Right lung (tissue), 5 donors: ENCODE data around the gene BRCC3. TPM values are rescaled to one million over a fixed set of nuclear protein-coding genes. Genes with fewer than 3 reads are reported as not detected.
"Not testable (repeated sequence)": the region's sequence is repeated elsewhere in the genome, so short reads cannot be mapped to it uniquely, and the experiment has no call there.

Source experiments
- DNase-seq, 2 donors: peaks; one replicate each; pipeline ENCODE4 v3.0.0-alpha.2; 2013
- polyA plus RNA-seq, 5 donors: library from polyadenylated mRNA; unstranded; fragments of 120-200 nt; gene quantifications; one replicate each; pipeline versions ENCODE4 v1.2.1 to v1.2.3, GENCODE V29; 2013; ENCODE audit warnings: inconsistent platforms in 1 of 5, low replicate concordance in 1 of 5; ENCODE audit not compliant: insufficient read length in 5 of 5, insufficient read depth in 1 of 5

The BRCC3 gene
- polyA plus RNA-seq, 5 donors = 18.6 to 25.3 (median 23.2) TPM

- no peak for DNase-seq
Measured at GRCh38 chrX:155143959-155144548, 72.7 kb downstream of the BRCC3 start.

DNA sequence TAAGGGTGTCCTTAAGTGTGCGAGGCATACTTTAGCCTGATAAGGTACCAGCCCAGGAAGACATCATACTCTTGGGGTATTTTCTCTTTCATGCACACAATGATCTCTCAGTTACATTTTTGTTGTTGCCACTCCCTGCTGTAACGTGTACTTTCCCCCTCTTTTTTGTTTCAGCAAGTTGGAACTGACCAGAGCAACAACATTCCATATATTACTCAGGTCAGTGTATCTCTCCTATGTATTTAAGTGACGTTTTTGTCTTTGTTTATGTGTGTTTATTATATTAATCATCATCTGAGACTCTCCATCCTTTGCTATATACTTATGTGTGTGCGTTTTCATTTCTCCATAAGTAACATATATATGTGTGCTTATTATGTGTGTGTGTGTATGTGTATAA, 73.6 kb downstream of the BRCC3 start:
- DNase-seq = no peak

GRCh38 chrX:155147612-155148011, 76.3 kb downstream of the BRCC3 start:
- DNase-seq = not testable (repeated sequence)

DNA sequence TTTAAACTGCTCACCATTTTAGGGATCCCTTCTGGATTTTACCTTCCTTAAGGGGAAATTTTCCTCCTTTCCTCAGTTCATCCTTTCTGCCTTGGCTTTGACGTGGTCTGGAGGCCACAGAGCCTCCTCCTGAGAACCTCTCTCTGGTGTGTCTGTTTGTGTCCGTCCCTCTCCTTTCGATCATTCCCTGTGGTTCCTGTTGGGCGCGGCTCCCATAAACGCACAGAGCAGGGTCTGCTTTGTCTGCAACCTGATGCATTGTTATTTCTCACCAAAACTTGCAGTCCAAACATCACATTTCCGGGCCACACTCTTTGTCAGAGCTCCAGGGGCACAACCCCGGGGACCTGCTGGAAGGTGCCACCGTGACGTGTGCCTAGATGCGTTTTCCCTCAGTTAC, 76.9 kb downstream of the BRCC3 start:
- not testable (repeated sequence) for DNase-seq

DNA sequence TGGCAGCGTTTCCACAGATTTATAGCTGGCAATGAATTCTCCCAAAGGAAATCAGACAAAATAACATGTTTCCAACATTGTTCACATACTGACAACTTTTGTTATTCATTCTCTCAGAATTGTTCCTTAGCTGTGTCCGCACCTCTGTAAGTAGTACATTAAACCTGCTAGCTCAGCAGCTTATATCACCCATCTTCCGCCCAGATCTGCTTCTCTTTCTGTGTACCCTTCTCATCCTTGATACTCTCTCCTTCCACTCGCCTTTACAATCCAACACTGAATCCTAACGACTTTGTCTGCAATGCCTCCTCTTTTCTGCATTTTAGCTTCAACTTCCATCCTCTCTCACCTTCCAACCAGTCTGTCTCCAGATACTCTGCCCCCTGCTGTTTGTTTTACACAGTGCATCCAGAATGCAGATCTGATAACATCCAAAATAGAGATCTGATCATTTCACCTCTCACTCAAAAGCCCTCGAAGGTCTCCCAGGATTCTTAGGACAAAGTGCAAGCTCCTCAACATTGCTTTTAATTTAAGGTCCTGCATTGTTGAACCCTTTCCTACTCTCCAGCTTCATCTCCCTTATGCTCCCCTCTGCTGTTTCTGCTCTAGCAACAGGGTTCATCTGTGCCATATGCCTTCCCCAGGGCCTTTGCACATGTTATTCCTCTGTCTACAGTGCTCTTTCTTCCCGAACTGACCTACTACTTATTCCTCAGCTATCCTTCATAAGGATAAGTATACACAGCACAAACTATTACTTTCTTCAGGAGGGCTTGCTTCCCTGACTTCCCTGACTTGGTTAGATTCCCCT, 77.6 kb downstream of the BRCC3 start:
- no peak for DNase-seq

DNA sequence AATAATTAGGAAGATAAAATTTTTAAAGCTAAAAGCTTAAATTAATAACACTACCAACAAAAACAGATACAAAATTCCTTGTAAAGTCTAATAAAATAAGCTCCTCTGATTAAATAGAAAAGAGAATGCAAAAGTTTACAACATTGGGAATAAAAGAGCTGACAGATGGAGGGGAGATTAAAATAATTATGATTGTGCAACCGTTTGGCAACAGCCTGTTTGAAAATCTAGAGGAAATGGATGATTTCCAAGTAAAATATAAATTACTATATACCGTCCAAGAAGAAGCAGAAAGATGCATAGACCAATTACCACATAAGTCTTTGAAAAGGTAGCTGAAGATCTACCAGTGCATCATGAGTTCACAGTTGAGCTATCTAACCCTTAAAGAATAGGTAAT, 98.6 kb downstream of the BRCC3 start:
- DNase-seq = peak; percentile 15 to 18

Other genes starting within 250 kb of the BRCC3 start
- not detected for gene SMIM9, start 236.8 kb upstream of the BRCC3 start, polyA plus RNA-seq
- 10 to 100 TPM in 4 of 5 donors, 1 to 10 TPM in 1; 9.3 to 22.4 (median 15.7) TPM for gene F8A1, start 185.2 kb upstream of the BRCC3 start, polyA plus RNA-seq
- 1 to 10 TPM; 3.7 to 5.9 (median 4.7) TPM for gene F8, start 48.8 kb upstream of the BRCC3 start, polyA plus RNA-seq
- 100 to 1,000 TPM; 108 to 133 (median 113) TPM for gene FUNDC2, start 44.7 kb upstream of the BRCC3 start, polyA plus RNA-seq
- gene CMC4, start 372 bp upstream of the BRCC3 start, polyA plus RNA-seq = 10 to 100 TPM in 1 of 5 donors, 1 to 10 TPM in 4; 6.7 to 12.6 (median 8.5) TPM
- 10 to 100 TPM; 17.4 to 26.1 (median 20.5) TPM for gene MTCP1, start 372 bp upstream of the BRCC3 start, polyA plus RNA-seq
- gene VBP1, start 145.0 kb downstream of the BRCC3 start, polyA plus RNA-seq = 10 to 100 TPM; 61.6 to 90.1 (median 68.6) TPM
- gene RAB39B, start 193.0 kb downstream of the BRCC3 start, polyA plus RNA-seq = 1 to 10 TPM in 3 of 5 donors, under 1 TPM in 2; 0.77 to 1.2 (median 1.0) TPM